Measurements from ENCODE around the gene ANKMY1.

Gene ANKMY1

DNA sequence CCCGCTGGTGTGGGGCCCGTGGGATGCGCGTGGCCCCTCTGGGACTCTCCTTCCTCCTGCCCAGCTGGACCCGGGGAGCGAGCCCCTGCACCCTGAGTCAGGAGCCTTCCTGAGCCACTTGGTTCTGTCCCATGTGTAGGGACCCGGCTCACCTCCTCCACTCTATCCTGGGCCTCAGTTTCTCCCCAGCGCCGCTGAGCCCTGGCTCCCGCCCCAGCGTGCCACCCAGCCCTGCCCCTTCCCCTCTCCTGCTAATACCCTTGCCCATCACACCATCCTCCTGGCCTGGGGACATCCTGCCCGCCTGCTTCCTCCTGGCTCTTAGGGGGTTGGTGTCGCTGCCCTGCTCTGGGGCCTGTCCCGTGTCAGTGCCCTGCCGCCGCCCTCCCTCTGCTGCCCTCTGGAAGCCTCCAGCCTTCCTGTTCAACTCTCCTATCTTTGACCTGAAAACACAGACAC lies 97.5 kb downstream of the ANKMY1 start:
- Histone ChIP-seq H3K9ac (ENCODE audit: low read length) (no peak overlapping the region), H3K9me3 (ENCODE audit: insufficient read depth, low read length) (no peaks in the 10 kb centered on the region), H3K79me2 (ENCODE audit: low read length) (no peaks in the 10 kb centered on the region), H3K27me3 (ENCODE audit: low read depth, low read length) (no peaks in the 10 kb centered on the region), H3K36me3 (replicated peaks; ENCODE audit: low read depth, low read length) (no peaks in the 10 kb centered on the region), H4K20me1 (ENCODE audit: insufficient read depth, low read length) (no peaks in the 10 kb centered on the region), H3K4me3 (ENCODE audit: low read length) (no peak overlapping the region), H3K4me1 (ENCODE audit: low read length) (no peaks in the 10 kb centered on the region), H3K27ac (ENCODE audit: low read length) (no peak overlapping the region), H3K4me2 (ENCODE audit: low read length) (no peak overlapping the region), H2AFZ (ENCODE audit: low read depth, low read length) (no peak overlapping the region)
- TF ChIP-seq EZH2phosphoT487 (IDR thresholded peaks at IDR 0.05; ENCODE audit: low read depth) (no peak), CTCF (IDR thresholded peaks at IDR 0.05; ENCODE audit: low read depth, low read length) (no peak)

DNA sequence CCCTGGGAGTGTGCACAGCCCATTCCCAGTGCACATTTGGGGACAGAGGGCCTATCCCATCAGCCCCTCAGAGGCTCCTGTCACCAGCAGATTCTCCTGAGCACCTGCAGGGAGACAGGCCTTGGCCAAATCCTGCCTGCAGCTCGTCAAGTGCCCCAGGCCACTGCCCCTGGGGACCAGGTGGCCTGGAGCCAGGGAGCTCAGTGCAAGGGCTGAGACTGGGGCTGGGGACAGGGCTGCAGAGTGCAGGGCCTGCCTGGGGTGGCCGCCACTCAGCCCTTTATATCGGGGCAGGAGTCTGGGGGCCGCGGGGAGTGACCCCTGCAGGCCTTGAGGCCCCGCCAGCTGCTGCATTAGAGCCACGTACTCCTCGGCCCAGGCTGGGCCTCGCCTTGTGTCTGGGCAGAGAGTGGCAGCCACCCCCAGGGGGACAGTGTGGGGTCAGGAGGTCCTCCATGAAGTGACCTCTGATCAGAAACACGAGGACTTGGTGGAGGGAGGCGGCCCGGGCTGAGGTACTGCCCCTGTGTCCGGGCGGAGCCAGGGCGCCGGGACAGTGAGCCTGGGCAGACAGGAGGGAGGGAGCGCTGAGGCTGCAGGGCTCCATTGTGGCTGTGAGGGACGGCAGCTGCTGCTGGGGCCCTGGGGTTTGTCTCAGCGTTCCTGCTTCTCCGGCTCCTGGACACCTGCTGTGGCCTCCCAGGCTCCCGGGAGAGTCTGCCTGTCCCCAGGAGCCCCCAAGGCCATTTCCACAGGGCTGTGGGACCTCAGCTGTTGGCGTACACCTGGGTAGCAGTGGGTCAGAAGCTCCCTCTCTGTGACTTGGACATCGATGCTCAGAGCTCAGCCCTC lies 98.2 kb downstream of the ANKMY1 start:
- H3K9me3 ChIP-seq (ENCODE audit: insufficient read depth, low read length) = no peaks in the 10 kb centered on the region
- H3K9ac ChIP-seq (ENCODE audit: low read length) = no peak overlapping the region
- no peak overlapping the region for H3K27ac ChIP-seq (ENCODE audit: low read length)
- H3K4me1 ChIP-seq (ENCODE audit: low read length) = no peaks in the 10 kb centered on the region
- H3K79me2 ChIP-seq (ENCODE audit: low read length) = no peaks in the 10 kb centered on the region
- no peaks in the 10 kb centered on the region for H4K20me1 ChIP-seq (ENCODE audit: insufficient read depth, low read length)
- no peak overlapping the region for H3K4me3 ChIP-seq (ENCODE audit: low read length)
- no peaks in the 10 kb centered on the region for H3K36me3 ChIP-seq (replicated peaks; ENCODE audit: low read depth, low read length)
- no peak overlapping the region for H2AFZ ChIP-seq (ENCODE audit: low read depth, low read length)
- TF ChIP-seq EZH2phosphoT487 (IDR thresholded peaks at IDR 0.05; ENCODE audit: low read depth) = no peak
- H3K4me2 ChIP-seq (ENCODE audit: low read length) = no peak overlapping the region
- no peaks in the 10 kb centered on the region for H3K27me3 ChIP-seq (ENCODE audit: low read depth, low read length)

- H3K4me1 ChIP-seq (ENCODE audit: low read length) = no peaks in the 10 kb centered on the region
- no peaks in the 10 kb centered on the region for H3K27me3 ChIP-seq (ENCODE audit: low read depth, low read length)
- no peaks in the 10 kb centered on the region for H3K9me3 ChIP-seq (ENCODE audit: insufficient read depth, low read length)
- no peaks in the 10 kb centered on the region for H3K79me2 ChIP-seq (ENCODE audit: low read length)
- H4K20me1 ChIP-seq (ENCODE audit: insufficient read depth, low read length) = no peaks in the 10 kb centered on the region
- no peak overlapping the region for H2AFZ ChIP-seq (ENCODE audit: low read depth, low read length)
- H3K4me2 ChIP-seq (ENCODE audit: low read length) = no peak overlapping the region
- H3K36me3 ChIP-seq (replicated peaks; ENCODE audit: low read depth, low read length) = no peaks in the 10 kb centered on the region
- H3K27ac ChIP-seq (ENCODE audit: low read length) = no peak overlapping the region
- H3K9ac ChIP-seq (ENCODE audit: low read length) = no peak overlapping the region
- no peak overlapping the region for H3K4me3 ChIP-seq (ENCODE audit: low read length)
- TF ChIP-seq EZH2phosphoT487 (IDR thresholded peaks at IDR 0.05; ENCODE audit: low read depth) (no peak), CTCF (IDR thresholded peaks at IDR 0.05; ENCODE audit: low read depth, low read length) (no peak)
Measured at GRCh38 chr2:240458900-240459391, 98.8 kb downstream of the ANKMY1 start.

GRCh38 chr2:240458044-240458899 lies 99.5 kb downstream of the ANKMY1 start:
- Histone ChIP-seq H3K9ac (ENCODE audit: low read length) (no peak overlapping the region), H3K27ac (ENCODE audit: low read length) (no peak overlapping the region), H2AFZ (ENCODE audit: low read depth, low read length) (no peak overlapping the region), H3K4me2 (ENCODE audit: low read length) (no peak overlapping the region), H3K79me2 (ENCODE audit: low read length) (no peaks in the 10 kb centered on the region), H3K4me3 (ENCODE audit: low read length) (no peak overlapping the region), H4K20me1 (ENCODE audit: insufficient read depth, low read length) (no peaks in the 10 kb centered on the region), H3K36me3 (replicated peaks; ENCODE audit: low read depth, low read length) (no peaks in the 10 kb centered on the region), H3K4me1 (ENCODE audit: low read length) (no peaks in the 10 kb centered on the region), H3K9me3 (ENCODE audit: insufficient read depth, low read length) (no peaks in the 10 kb centered on the region), H3K27me3 (ENCODE audit: low read depth, low read length) (no peaks in the 10 kb centered on the region)
- no peak for TF ChIP-seq CTCF (IDR thresholded peaks at IDR 0.05; ENCODE audit: low read depth, low read length)

Measured in OCI-LY3 (cell line).